GM21529 (cell line): ENCODE data around the gene DLX1.
"Not testable (repeated sequence)": the region's sequence is repeated elsewhere in the genome, so short reads cannot be mapped to it uniquely, and the experiment has no call there.

ENCODE experiments used
- ATAC-seq: cut with Tn5 transposase; IDR thresholded peaks from one replicate; pipeline ENCODE4 v1.9.1; 2021; ENCODE audit not compliant: unreplicated experiment

Gene DLX1

DNA sequence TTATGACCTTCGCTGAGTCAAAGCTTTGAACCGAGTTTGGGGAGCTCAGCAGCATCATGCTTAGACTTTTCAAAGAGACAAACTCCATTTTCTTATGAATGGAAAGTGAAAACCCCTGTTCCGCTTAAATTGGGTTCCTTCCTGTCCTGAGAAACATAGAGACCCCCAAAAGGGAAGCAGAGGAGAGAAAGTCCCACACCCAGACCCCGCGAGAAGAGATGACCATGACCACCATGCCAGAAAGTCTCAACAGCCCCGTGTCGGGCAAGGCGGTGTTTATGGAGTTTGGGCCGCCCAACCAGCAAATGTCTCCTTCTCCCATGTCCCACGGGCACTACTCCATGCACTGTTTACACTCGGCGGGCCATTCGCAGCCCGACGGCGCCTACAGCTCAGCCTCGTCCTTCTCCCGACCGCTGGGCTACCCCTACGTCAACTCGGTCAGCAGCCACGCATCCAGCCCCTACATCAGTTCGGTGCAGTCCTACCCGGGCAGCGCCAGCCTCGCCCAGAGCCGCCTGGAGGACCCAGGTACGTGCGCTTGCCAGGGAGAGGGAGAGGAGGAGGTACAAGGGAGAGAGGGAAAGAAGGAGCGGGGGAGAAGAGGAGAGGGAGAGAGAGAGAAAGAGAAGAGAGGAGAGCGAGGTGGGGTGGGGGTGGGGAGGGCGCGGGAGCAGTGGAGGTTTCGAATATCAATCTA lies at the start of gene DLX1:
Gene DLX1 (plus strand): TSS at position 48 of the 700 bp plus-strand sequence. CDS start 171 bp downstream, at position 219.
- peak; percentile 3 for ATAC-seq

DNA sequence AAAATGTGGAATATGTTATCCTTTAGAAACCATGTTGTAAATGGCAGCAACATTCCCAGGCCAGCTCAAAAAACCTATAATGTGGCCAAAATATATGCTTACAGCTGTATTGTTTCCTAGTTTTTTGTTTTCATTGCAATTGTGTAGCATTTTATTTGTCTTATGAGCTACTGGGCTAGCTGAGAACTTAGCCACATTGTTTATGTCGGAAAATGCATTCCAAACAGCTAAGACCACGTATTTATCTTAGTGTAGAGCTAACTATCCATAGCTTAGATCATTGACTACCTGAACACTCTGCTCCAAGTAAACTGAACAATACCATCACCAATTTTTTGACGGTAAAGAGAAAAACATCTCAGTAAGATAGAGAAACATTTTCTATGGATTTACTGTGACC lies 47.2 kb upstream of the DLX1 start:
- no peak for ATAC-seq

GRCh38 chr2:172038604-172039003 lies 46.7 kb upstream of the DLX1 start:
- ATAC-seq = no peak

DNA sequence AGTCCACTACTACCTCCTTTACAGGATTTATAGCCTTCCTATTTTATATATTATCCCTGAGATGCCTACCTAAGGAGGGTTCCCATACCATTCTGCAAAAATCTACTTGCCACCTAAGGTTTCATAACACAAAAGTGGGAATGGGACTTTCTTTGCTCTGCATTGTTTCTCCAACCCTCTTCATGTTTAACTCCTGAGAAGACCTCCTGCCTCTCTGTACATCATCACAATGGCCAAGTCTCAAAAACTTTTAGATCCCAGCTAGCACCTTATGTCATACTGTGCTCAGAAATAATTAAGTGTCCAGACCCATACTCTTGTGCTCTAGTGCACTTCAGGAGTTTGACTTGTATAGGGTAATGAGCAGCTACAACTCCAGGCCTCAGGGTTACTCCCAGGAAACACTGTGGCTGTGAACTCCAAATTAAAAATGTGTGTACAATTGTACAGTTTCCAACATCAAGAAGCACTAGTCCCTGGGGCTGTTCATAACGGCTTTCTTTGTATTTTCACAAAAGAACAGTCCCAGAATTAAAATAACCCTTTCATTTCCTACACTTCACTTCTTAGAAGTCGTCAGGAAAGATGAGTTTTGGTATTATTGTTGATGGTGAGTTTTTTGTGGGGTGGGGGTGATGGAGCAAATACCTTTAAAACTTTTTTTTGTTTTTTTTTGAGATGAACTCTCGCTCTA lies 46.1 kb upstream of the DLX1 start:
- no peak for ATAC-seq

DNA sequence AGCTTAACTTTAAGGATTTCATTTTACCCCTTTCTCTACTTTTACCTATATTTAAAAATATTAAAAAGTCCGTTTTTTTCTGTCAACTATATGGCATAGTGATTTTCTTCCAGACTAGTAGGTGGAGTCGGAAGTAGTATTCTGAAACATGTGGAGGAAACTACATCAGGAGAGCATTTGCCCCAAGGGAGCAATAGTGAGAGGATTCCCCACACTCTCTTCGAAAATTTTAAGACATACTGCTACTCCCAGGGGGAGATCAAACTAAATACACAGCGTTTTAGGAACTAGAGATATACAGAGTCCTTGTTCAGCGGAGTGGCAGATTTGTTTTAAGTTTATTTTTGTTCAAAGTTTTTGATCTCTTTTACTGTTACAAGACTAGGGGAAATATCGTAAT lies 45.0 kb upstream of the DLX1 start:
- ATAC-seq = no peak

DNA sequence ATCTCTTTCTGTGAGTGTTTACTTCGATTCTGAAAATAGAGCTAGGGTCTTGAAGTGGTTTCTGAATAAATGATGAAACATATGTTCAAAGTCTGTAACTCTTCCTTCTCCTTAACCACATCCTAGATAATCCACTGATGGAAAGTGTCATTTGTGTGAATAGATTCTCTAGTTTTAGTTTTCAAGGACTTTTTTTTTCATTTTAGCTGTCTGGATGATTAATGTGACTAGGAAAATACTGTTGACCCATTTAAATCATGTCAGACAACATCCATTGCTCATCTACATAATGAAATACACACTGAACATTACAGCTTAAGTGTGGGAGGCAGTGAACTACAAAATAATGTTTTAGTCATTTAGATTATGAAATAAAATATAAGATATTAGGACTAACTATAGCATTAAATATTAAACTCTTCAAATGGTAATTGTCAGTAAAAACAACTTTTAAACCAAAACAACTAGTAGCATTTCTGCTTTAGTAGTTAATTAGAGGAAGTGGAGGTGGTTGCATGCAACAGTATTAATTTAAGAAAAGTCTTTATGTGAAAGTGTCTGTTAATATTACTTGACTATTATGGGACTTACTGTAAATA lies 39.1 kb upstream of the DLX1 start:
- no peak for ATAC-seq

GRCh38 chr2:172046866-172047565 lies 38.3 kb upstream of the DLX1 start:
- ATAC-seq = no peak

DNA sequence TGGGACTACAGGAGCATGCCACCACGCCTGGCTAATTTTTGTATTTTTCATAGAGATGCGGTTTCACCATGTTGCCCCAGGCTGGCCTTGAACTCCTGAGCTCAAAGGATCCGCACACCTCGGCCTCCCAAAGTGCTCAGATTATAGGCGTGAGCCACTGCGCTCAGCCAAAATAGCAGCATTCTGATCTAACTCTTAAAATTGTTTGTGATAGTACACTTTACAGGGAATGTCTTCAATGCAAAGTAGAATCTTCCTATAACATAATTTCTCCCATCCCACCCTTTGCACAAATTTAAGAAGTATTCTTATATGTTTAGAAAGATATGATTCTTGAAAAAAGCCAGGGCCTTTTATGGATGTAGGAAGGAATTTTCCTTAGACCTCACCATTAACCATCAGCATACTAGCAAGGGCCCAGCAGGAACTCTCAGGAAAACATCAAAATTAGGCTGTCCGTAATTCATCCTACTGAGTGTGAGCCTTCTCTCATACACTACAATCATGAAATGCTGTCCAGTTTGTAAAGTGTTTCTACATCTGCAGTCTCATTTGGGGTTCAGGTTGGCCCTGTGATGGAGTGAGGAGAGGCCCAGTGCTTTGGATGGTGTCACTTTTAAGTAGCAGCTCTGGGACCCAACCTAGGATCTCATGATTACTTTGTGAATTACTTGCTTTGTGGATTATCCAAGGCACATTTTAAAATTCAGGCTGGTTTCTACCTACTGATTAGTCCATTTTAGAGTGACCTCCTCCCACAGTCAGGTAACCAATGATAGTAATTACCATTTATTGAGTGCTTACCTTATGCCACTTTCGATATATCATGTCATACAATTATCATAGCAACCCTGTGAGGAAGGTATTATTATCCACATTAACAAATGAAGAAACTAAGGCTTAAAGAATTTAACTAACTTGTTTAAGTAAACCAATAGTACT lies 37.5 kb upstream of the DLX1 start:
- no peak for ATAC-seq

DNA sequence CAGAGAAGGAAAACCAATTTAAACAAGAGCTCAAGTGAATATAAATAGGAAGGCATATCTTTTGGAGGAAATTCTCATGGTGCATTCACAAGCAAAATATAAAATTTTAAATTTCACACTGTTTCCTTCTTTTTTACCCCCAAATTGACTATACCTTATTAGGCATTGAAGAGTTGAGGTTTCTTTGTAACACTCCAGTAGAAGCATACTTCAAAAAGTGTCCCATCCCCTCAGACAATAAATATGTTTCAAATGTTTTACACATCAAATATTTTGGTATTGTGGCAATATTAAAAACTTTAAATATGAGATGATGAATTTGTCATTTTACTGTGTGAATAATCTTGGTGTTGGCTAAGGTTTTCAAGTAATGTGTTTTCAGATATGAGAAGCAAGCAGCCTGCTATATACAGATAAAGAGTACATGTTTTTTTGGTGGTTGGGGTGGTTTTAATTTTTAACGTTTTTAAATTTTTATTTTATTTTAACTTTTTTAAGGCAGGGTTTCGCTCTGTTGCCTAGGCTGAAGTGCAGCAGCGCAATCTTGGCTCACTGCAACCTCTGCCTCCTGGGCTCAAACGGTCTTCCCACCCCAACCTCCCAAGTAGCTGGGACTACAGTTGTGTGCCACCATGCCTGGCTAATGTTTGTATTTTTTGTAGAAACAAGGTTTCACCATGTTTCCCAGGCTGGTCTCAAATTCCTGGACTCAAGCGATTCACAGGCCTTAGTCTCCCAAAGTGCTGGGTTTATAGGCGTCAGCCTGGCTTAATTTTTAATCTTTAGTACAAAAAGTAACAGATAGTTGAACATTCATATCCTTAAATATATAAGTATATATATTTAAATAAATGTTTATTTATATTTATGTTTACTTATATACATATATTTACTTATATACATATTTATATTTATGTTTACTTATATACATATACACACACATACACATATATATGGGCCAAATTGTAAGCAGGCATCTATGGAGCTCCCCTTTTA lies 36.5 kb upstream of the DLX1 start:
- no peak for ATAC-seq

DNA sequence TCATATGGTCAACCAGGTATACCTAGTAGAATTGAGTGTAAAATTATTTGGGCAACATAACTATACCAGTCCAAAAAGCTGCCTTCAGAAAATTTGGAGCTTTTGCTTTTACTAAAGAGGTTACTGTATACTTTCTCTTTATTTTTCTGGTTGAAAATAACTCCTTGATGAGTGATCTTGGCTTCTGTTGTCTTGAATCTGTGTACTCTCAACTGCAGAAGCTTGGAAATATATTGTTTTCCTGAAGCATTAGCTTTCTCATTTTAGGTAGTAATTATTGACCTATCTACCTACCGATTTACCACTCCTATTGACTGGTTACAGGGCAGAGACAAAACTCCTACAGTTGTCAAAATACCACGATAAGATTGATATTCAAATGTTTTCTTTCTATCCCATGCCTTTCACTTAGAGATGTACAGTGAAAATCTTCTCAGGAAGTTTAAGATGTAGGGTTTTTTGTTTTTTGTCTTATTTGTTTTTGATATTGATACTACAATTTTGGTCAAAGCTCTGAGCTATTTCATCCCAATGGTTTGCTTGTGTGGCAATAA lies 35.7 kb upstream of the DLX1 start:
- no peak for ATAC-seq

DNA sequence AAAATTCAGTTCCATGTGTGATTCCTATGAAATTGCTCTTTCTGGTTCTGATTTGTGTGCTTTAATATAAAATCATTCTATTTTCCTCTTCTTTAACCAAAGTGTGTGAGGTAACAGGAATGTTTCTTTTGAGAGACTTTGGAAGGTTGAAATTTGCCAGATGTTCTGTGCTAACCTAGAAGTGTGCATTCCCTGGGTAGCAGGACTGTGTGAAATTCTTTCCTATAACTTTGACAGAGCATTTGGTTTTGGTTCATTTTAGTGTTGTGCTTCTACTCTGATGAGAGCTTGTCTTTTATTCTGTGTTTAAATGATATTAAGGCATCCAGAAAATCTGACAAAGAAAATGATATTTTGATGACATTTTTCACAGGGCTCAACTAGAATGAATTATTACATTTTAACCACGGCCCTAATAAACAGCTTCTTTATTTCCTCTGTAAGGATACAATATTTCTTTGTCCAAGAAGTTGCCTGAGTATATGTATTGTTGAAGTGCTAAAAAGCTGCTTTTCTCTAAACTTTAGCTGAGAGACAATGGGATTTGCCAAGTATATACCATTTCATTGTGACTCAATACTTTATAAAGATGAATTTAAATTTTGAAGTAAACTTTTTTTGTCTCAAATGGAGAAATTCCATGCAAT lies 34.7 kb upstream of the DLX1 start:
- no peak for ATAC-seq

- no peak for ATAC-seq
Measured at GRCh38 chr2:172052000-172052983, 33.0 kb upstream of the DLX1 start.

DNA sequence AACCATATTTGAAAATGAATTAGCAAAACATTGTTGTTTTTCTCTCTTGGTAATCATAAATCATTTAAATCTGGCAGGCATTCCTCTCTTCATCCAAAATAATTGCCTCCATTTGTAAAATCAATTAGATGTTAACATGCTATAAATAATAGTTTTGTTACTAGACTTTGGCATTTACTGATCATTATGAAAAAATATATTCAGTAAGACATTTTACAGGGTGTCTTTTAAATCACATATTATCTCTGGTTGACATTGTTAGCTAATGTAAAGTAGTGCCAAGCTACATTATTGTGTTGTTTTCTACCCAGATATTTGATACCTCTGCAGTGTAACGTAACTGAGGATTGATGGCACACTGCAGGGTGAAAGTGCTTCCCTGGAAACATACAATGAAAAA lies 31.8 kb upstream of the DLX1 start:
- ATAC-seq = no peak

GRCh38 chr2:172056293-172056692 lies 29.0 kb upstream of the DLX1 start:
- ATAC-seq = no peak

- no peak for ATAC-seq
Measured at GRCh38 chr2:172058660-172059059, 26.6 kb upstream of the DLX1 start.

DNA sequence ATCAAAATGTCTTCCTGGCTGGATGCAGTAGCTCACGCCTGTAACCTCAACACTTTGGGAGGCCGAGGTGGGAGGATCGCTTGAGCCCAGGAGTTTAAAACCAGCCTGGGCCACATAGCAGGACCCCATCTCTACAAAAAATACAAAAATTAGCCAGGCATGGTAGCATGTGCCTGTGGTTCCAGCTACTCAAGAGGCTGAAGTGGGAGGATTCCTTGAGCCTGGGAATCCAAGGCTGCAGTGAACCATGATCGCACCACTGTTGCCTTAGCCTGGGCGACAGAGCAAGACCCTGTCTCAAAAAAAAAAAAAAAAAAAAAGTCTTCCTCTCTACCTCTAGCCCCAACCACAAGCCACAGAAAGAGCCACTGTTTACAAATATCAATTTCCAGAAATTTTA lies 25.2 kb upstream of the DLX1 start:
- not testable (repeated sequence) for ATAC-seq

GRCh38 chr2:172062402-172063004 lies 22.8 kb upstream of the DLX1 start:
- no peak for ATAC-seq
